Transverse colon (tissue), 4 donors: Measurements from ENCODE around the gene DAW1. TPM values are rescaled to one million over a fixed set of nuclear protein-coding genes. Genes with fewer than 3 reads are reported as not detected.

ENCODE experiments used
- DNase-seq: peaks from one replicate; pipeline ENCODE4 v3.0.0-alpha.2; 2019
- H3K27ac ChIP-seq, 4 donors: fragments of 200-600 bp; sonication (generic); 2 replicates each; pipeline ENCODE4 v1.5.1; 2016 to 2018; ENCODE audit warnings: inconsistent platforms in 4 of 4
- H3K27me3 ChIP-seq: fragments of 200-600 bp; sonication (generic); 2 replicates; pipeline ENCODE4 v1.5.1; 2017; ENCODE audit warnings: inconsistent platforms
- H3K36me3 ChIP-seq, 4 donors: fragments of 200-600 bp; sonication (generic); 2 replicates each; pipeline ENCODE4 v1.5.1; 2017 to 2019; ENCODE audit warnings: inconsistent platforms in 4 of 4
- H3K4me1 ChIP-seq, 4 donors: fragments of 200-600 bp; sonication (generic); 2 replicates each; pipeline ENCODE4 v1.5.1; 2017 to 2020; ENCODE audit warnings: inconsistent platforms in 4 of 4
- H3K4me3 ChIP-seq, 4 donors: fragments of 200-600 bp; sonication (generic); 1 replicate in 1 of 4; 2 replicates in 3 of 4; pipeline versions ENCODE4 v1.5.1 to v1.6.1; 2017 to 2019; ENCODE audit warnings: inconsistent platforms in 4 of 4
- H3K9me3 ChIP-seq, 2 donors: fragments of 200-600 bp; sonication (generic); 2 replicates each; pipeline ENCODE4 v1.5.1; 2017 to 2019; ENCODE audit warnings: inconsistent platforms in 2 of 2
- CTCF ChIP-seq, 5 experiments: fragments of 200-600 bp in 3 of 5; fragments of 450-650 bp in 2 of 5; sonication (generic) in 3 of 5; IDR thresholded peaks; 1 replicate in 2 of 5; 2 replicates in 3 of 5; pipeline ENCODE4 v1.5.1; 2016 to 2017; ENCODE audit warnings: antibody characterized with exemption in 5 of 5, inconsistent platforms in 3 of 5, mild to moderate bottlenecking in 2 of 5, moderate library complexity in 1 of 5
- EP300 ChIP-seq: sonication (generic); formaldehyde crosslinking; IDR thresholded peaks from one replicate; pipeline ENCODE4 v1.6.1; 2017; ENCODE audit warnings: antibody characterized with exemption, low read depth
- POLR2A ChIP-seq: fragments of 450-650 bp; IDR thresholded peaks from one replicate; pipeline ENCODE4 v1.6.1; 2016; ENCODE audit warnings: antibody characterized with exemption, mild to moderate bottlenecking, moderate library complexity
- POLR2AphosphoS5 ChIP-seq, 3 donors: sonication (generic); formaldehyde crosslinking; IDR thresholded peaks; one replicate each; pipeline ENCODE4 v1.6.1; 2016; ENCODE audit warnings: antibody characterized with exemption in 3 of 3
- WGBS, 2 donors: methylation state at CpG; one replicate each; pipeline ENCODE4 v1.1.5; 2018; ENCODE audit warnings: low coverage in 1 of 2; 5-methylcytosine and 5-hydroxymethylcytosine counted together
- in situ Hi-C, 4 donors: fragments of 200-750 bp; cut with MboI; loops; one replicate each; pipeline versions ENCODE4 v1.15.0 to v1.15.1; 2017; ENCODE audit warnings: low sequenced_read_pairs in 3 of 4, low pct_ligation_motif_present in 1 of 4, low pct_unique_long_range_greater_than_20kb in 1 of 4
- intact Hi-C: fragments of 100-400 bp; cut with DNase I; formaldehyde crosslinking; loops from one replicate; pipeline ENCODE4 v1.15.1; 2023; ENCODE audit warnings: low total_unique reads
- total RNA-seq, 4 donors: library from RNA; depleted of rRNA; stranded (reverse); fragments of >200 nt; gene quantifications; one replicate each; pipeline ENCODE4 v1.1.0, GENCODE V29; 2016

Gene DAW1
- total RNA-seq, 4 donors from 2014 or later: not detected

- TF ChIP-seq EP300: no peak
- no peak for TF ChIP-seq CTCF (IDR thresholded peaks at IDR 0.05)
- no peak for TF ChIP-seq POLR2A
- no peak for TF ChIP-seq POLR2AphosphoS5 (IDR thresholded peaks at IDR 0.05)
- no peak for DNase-seq
- Histone ChIP-seq H3K9me3 (no peaks in the 10 kb centered on the region), H3K27me3 (no peaks in the 10 kb centered on the region), H3K27ac (no peak overlapping the region), H3K4me1 (no peaks in the 10 kb centered on the region), H3K4me3 (no peak overlapping the region), H3K36me3 (no peaks in the 10 kb centered on the region)
- in situ Hi-C loops (loop anchor here in 1 of 4 donors (25.0 kb wide), 1 partner anchor 194 kb away; the partner anchor contains the start of gene SCYGR5), intact Hi-C loops (no loop called here)
- 93% methylated on average over 2 of the region's 2 CpGs; no CpG with 5 or more reads in 1 of the 2 donors for WGBS, 2 donors
These were observed 14.7 kb upstream of the DAW1 start for GRCh38 chr2:227856697-227857096.

- TF ChIP-seq EP300: no peak
- no peak for TF ChIP-seq POLR2A
- no peak for TF ChIP-seq POLR2AphosphoS5 (IDR thresholded peaks at IDR 0.05)
- TF ChIP-seq CTCF (IDR thresholded peaks at IDR 0.05): no peak
These were observed 11.2 kb upstream of the DAW1 start for GRCh38 chr2:227860221-227860641.

GRCh38 chr2:227861011-227861410, 10.4 kb upstream of the DAW1 start:
- TF ChIP-seq POLR2A: no peak
- no peak for TF ChIP-seq CTCF (IDR thresholded peaks at IDR 0.05)
- no peak for TF ChIP-seq POLR2AphosphoS5 (IDR thresholded peaks at IDR 0.05)
- no peak for TF ChIP-seq EP300
- WGBS, 2 donors: 63 to 75% methylated on average over 2 of the region's 2 CpGs
- H3K27ac ChIP-seq: no peak overlapping the region
- intact Hi-C loops: no loop called here
- no peak for DNase-seq
- H3K27me3 ChIP-seq: no peaks in the 10 kb centered on the region
- in situ Hi-C loops: loop anchor here in 3 of 4 donors (10.0 to 25.0 kb wide), 3 partner anchors 96 to 199 kb away; partner anchors contain the start of gene SCYGR5 (in 3 of the 3)
- H3K36me3 ChIP-seq: no peaks in the 10 kb centered on the region
- H3K9me3 ChIP-seq: no peaks in the 10 kb centered on the region
- no peak overlapping the region for H3K4me3 ChIP-seq
- H3K4me1 ChIP-seq: no peaks in the 10 kb centered on the region

More at GRCh38 chr2:227860221-227860641, 11.2 kb upstream of the DAW1 start:
- H3K36me3 ChIP-seq: no peaks in the 10 kb centered on the region
- 60 to 78% methylated on average over 1 to 6 of the region's 6 CpGs for WGBS, 2 donors
- no peak overlapping the region for H3K4me3 ChIP-seq
- H3K27me3 ChIP-seq: no peaks in the 10 kb centered on the region
- intact Hi-C loops: no loop called here
- H3K4me1 ChIP-seq: no peaks in the 10 kb centered on the region
- DNase-seq: no peak
- no peaks in the 10 kb centered on the region for H3K9me3 ChIP-seq
- in situ Hi-C loops: loop anchor here in 3 of 4 donors (10.0 to 25.0 kb wide), 3 partner anchors 95 to 198 kb away; partner anchors contain the start of gene SCYGR5 (in 3 of the 3)
- no peak overlapping the region for H3K27ac ChIP-seq

- peak; percentile 36 for DNase-seq
- Histone ChIP-seq H3K36me3 (no peaks in the 10 kb centered on the region), H3K4me3 (no peak overlapping the region), H3K4me1 (no peaks in the 10 kb centered on the region), H3K9me3 (no peaks in the 10 kb centered on the region), H3K27me3 (no peaks in the 10 kb centered on the region), H3K27ac (no peak overlapping the region)
- in situ Hi-C loops: loop anchor here in 3 of 4 donors (10.0 to 25.0 kb wide), 3 partner anchors 97 to 200 kb away; partner anchors contain the start of gene SCYGR5 (in 3 of the 3)
- intact Hi-C loops: no loop called here
- WGBS, 2 donors: 36 to 40% methylated on average over 6 to 8 of the region's 8 CpGs
- TF ChIP-seq POLR2A: no peak
- peak; percentile 64 to 83 (median 67) for TF ChIP-seq CTCF (IDR thresholded peaks at IDR 0.05)
These were observed 9.1 kb upstream of the DAW1 start for GRCh38 chr2:227862227-227862740.
